ENCODE results near the gene KCNG2.

The KCNG2 gene

DNA sequence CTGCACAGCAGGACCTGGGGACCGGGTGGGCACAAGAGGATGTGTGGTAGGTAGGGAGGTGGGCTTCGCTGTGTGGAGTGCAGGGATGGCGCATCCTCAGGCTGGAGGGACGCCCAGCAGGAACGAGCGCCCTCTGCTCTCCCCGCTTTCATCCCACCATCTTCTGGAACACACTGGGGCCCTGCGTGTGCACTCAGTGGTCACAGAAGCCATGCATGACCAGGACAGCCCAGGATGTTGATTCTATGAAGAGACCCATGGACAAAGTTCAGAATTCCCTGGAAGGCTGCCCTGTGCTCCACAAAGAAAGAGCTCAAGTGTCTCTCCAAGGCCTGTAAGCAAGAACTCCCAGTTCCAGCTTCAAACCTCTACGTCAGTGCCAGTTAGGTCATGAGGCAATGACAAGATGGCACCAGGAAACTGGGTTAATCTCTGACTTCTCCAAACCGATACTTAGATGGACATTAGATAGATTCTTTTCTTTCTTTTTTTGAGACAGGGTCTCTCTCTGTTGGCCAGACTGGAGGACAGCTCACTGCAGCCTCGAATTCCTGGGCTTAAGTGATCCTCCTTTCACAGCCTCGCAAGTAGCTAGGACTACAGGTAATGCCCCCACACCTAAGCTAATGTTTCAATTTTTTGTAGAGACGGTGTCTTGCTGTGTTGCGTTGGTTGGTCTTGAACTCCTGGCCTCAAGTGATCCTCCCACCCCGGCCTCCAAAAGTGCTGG lies 150.3 kb downstream of the KCNG2 start:
- Histone ChIP-seq H3K4me1 (ENCODE audit: insufficient read depth, low read length) (0 out of 2 replicates have a peak, but pooled peaks cover 5% of the 10 kb centered on the region), H3K36me3 (ENCODE audit: insufficient read depth, low read length) (no peaks in the 10 kb centered on the region), H3K9ac (ENCODE audit: low read depth, low read length) (no peak overlapping the region), H3K9me3 (ENCODE audit: control insufficient read depth, insufficient read depth, low read length) (no peaks in the 10 kb centered on the region)

DNA sequence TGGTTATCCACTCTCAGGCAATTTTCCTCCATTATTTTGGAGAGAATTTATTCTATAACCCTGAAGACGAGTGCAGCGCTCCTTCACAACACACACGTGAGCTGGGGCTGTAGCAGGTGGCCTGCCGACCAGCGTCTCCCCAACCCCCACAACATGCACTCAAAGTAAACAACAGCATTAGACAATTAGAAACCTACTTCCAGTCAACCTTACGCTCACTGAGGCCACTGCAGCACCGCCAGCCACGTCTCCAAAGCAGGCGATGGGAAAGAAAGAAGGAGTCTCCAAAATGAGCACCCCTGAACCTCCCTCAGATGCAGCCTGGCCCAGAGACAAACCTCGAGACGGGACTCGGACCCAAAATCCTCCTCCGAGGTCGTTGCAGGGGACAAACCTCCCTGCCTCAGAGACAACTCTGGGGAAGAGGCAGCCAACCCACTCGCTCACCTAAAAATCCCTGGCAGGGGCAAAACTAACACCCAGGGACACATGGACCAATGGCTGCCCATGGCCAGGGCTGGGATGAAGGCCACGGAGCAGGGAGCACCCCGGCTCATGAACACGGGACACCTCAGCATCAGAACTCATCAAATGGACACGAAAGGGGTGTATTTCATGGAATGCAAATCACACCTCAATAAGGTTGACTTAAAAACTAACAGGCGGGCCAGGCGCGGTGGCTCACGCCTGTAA lies 151.1 kb downstream of the KCNG2 start:
- Histone ChIP-seq H3K9me3 (ENCODE audit: control insufficient read depth, insufficient read depth, low read length) (no peaks in the 10 kb centered on the region), H3K4me1 (ENCODE audit: insufficient read depth, low read length) (0 out of 2 replicates have a peak, but pooled peaks cover 5% of the 10 kb centered on the region), H3K36me3 (ENCODE audit: insufficient read depth, low read length) (no peaks in the 10 kb centered on the region), H3K9ac (ENCODE audit: low read depth, low read length) (no peak overlapping the region)

All from ES-I3 (cell line).